OCI-LY7 (cell line): ENCODE data around the gene DNAJB9. TPM values are rescaled to one million over a fixed set of nuclear protein-coding genes. Genes with fewer than 3 reads are reported as not detected.

Experiments
- BruUV-seq: library from RNA; stranded (reverse); fragments of 400-500 nt; replicated peaks from 2 replicates; lab custom pipeline; 2021; lab: Mats Ljungman, UMichigan
- CTCF ChIA-PET: fragments of 300-600 bp; sonication (Branson Sonifier 250); formaldehyde crosslinking; loops from one replicate; lab custom pipeline; 2022; ENCODE audit warnings: antibody characterized with exemption; ENCODE audit not compliant: unreplicated experiment; lab: Charles Lee
- POLR2A ChIA-PET: fragments of 300-600 bp; sonication (Branson Sonifier 250); formaldehyde crosslinking; loops from one replicate; lab custom pipeline; 2022; ENCODE audit warnings: antibody characterized with exemption; lab: Charles Lee
- DNase-seq: peaks from one replicate; pipeline ENCODE4 v3.0.0-alpha.2; 2015; ENCODE audit warnings: low spot score
- H2AFZ ChIP-seq: fragments of 200-600 bp; sonication (generic), shearing (Covaris generic); 2 replicates; pipeline ENCODE4 v1.6.1; 2014; ENCODE audit warnings: mild to moderate bottlenecking, antibody characterized with exemption, low read length, moderate library complexity
- H3K27ac ChIP-seq: fragments of 200-600 bp; sonication (generic); 2 replicates; pipeline ENCODE4 v1.5.1; 2014; ENCODE audit warnings: mixed run types, low read depth, mild to moderate bottlenecking, moderate library complexity, low read length, inconsistent platforms; ENCODE audit not compliant: poor library complexity, severe bottlenecking
- H3K36me3 ChIP-seq: fragments of 200-600 bp; sonication (generic); 2 replicates; pipeline ENCODE4 v1.6.1; 2014; ENCODE audit warnings: mild to moderate bottlenecking, antibody characterized with exemption, low read length, moderate library complexity, mixed read lengths; ENCODE audit not compliant: insufficient read depth
- H3K4me1 ChIP-seq: fragments of 200-600 bp; sonication (generic); 2 replicates; pipeline ENCODE4 v1.5.1; 2014; ENCODE audit warnings: mild to moderate bottlenecking, low read length; ENCODE audit not compliant: insufficient read depth, poor library complexity, severe bottlenecking
- H3K4me2 ChIP-seq: fragments of 200-600 bp; sonication (generic); 2 replicates; pipeline ENCODE4 v1.6.1; 2014; ENCODE audit warnings: mild to moderate bottlenecking, low read length
- H3K4me3 ChIP-seq: fragments of 200-600 bp; sonication (generic); 2 replicates; pipeline ENCODE4 v1.5.1; 2014; ENCODE audit warnings: mild to moderate bottlenecking, low read depth, low read length; ENCODE audit not compliant: poor library complexity, severe bottlenecking
- H3K79me2 ChIP-seq: fragments of 200-600 bp; sonication (generic); 2 replicates; pipeline ENCODE4 v1.6.1; 2016; ENCODE audit warnings: low read depth, mild to moderate bottlenecking, low read length, moderate library complexity, mixed read lengths; ENCODE audit not compliant: insufficient read depth
- H3K9me2 ChIP-seq: fragments of 200-600 bp; sonication (generic); 2 replicates; pipeline ENCODE4 v1.6.1; 2016; ENCODE audit warnings: mild to moderate bottlenecking, low read length, mixed read lengths; ENCODE audit not compliant: insufficient read depth
- H3K9me3 ChIP-seq: fragments of 200-600 bp; sonication (generic); 2 replicates; pipeline ENCODE4 v1.6.1; 2014; ENCODE audit warnings: mild to moderate bottlenecking, mixed run types, low read length, mixed read lengths
- H4K20me1 ChIP-seq: fragments of 200-600 bp; sonication (generic); 2 replicates; pipeline ENCODE4 v1.6.1; 2014; ENCODE audit warnings: mild to moderate bottlenecking, antibody characterized with exemption, low read length, moderate library complexity, mixed read lengths; ENCODE audit not compliant: insufficient read depth
- EZH2phosphoT487 ChIP-seq: fragments of 200-600 bp; sonication (generic); IDR thresholded peaks from 2 replicates; pipeline ENCODE4 v1.6.1; 2018; ENCODE audit warnings: low read depth, borderline replicate concordance, mild to moderate bottlenecking, mixed run types, antibody characterized with exemption, low read length, moderate library complexity, mixed read lengths
- intact Hi-C: fragments of 100-400 bp; cut with micrococcal nuclease; formaldehyde crosslinking; loops from one replicate; pipeline ENCODE4 v1.10.0; 2022; ENCODE audit not compliant: unreplicated experiment
- total RNA-seq, 2 experiments: library from RNA; depleted of rRNA in 1 of 2; stranded (reverse); fragments of >200 nt in 1 of 2; shearing (Covaris generic) in 1 of 2; gene quantifications; 2 replicates each; pipeline ENCODE4 v1.2.3, GENCODE V29; 2014 to 2022
- TF ChIP-seq, protein P1 (sequence below): fragments of 200-600 bp; sonication (generic); conservative IDR thresholded peaks from 2 replicates; pipeline ENCODE4 v1.5.1; 2014; ENCODE audit warnings: mild to moderate bottlenecking, antibody characterized with exemption, low read length, moderate library complexity, mixed read lengths

The DNAJB9 gene
- total RNA-seq, 2 experiments from 2014 or later: 11.4 to 20.3 TPM

- H2AFZ ChIP-seq: no peak overlapping the region
- intact Hi-C loops: loop anchor here (10.0 kb wide), 1 partner anchor 413 kb away; no protein-coding TSS in a partner anchor
- no peaks in the 10 kb centered on the region for H3K4me1 ChIP-seq
- no peaks in the 10 kb centered on the region for H4K20me1 ChIP-seq
- no peaks in the 10 kb centered on the region for H3K79me2 ChIP-seq
- no peaks in the 10 kb centered on the region for H3K9me2 ChIP-seq
- no peak overlapping the region for H3K4me2 ChIP-seq
- H3K27ac ChIP-seq: no peak overlapping the region
- H3K9me3 ChIP-seq: no peaks in the 10 kb centered on the region
- H3K36me3 ChIP-seq: no peaks in the 10 kb centered on the region
- BruUV-seq: no TSS peak
- DNase-seq: no peak
- ChIA-PET CTCF (no interaction called here), POLR2A (interaction anchor here (0.7 to 1.1 kb wide), 2 partner anchors 12 to 13 kb away, joined by 3 to 4 read pairs; no protein-coding TSS in a partner anchor)
- H3K4me3 ChIP-seq: no peak overlapping the region
- no peak for TF ChIP-seq EZH2phosphoT487
- TF ChIP-seq, protein P1, sequence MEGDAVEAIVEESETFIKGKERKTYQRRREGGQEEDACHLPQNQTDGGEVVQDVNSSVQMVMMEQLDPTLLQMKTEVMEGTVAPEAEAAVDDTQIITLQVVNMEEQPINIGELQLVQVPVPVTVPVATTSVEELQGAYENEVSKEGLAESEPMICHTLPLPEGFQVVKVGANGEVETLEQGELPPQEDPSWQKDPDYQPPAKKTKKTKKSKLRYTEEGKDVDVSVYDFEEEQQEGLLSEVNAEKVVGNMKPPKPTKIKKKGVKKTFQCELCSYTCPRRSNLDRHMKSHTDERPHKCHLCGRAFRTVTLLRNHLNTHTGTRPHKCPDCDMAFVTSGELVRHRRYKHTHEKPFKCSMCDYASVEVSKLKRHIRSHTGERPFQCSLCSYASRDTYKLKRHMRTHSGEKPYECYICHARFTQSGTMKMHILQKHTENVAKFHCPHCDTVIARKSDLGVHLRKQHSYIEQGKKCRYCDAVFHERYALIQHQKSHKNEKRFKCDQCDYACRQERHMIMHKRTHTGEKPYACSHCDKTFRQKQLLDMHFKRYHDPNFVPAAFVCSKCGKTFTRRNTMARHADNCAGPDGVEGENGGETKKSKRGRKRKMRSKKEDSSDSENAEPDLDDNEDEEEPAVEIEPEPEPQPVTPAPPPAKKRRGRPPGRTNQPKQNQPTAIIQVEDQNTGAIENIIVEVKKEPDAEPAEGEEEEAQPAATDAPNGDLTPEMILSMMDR: no peak
Observed at GRCh38 chr7:108598153-108598552, 28.5 kb downstream of the DNAJB9 start.

DNA sequence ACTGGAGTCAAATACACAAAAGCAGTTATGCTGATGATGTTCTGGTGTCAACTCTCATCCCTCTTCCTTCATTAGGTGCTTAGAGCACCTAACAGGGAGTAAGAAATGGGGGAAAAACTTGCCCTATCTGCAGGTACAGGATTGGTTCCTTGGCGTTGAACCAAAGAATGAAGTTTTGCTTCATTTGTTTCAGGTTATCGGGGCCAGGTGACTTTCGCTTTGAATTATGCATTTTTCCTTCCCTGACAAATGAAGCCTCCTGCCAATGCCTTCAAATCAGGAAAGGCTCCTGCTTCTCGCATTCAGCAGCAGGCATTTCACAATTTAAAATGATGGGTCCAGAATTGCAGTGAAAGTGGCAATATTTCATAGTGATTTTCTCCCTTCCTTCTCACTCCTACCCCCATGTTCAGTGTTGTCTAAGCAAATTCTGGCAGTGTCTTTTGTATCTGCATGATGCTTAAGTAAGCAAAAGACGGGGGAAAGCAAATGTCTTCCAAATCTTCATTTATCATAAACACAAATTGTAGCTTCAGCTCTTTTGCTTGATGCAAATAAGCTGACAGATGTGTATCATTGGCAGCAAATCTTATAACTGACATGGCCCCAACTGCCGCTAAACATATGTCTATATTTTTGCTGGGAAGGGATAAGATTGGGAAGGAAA, 29.4 kb downstream of the DNAJB9 start:
- no peak overlapping the region for H2AFZ ChIP-seq
- H3K9me3 ChIP-seq: no peaks in the 10 kb centered on the region
- no peak overlapping the region for H3K27ac ChIP-seq
- TF ChIP-seq EZH2phosphoT487: no peak
- TF ChIP-seq, protein P1: no peak
- H4K20me1 ChIP-seq: no peaks in the 10 kb centered on the region
- H3K36me3 ChIP-seq: no peaks in the 10 kb centered on the region
- no peak overlapping the region for H3K4me2 ChIP-seq
- H3K79me2 ChIP-seq: no peaks in the 10 kb centered on the region
- intact Hi-C loops: loop anchor here (10.0 kb wide), 1 partner anchor 414 kb away; no protein-coding TSS in a partner anchor
- H3K4me3 ChIP-seq: no peak overlapping the region
- CTCF ChIA-PET: no interaction called here
- no peak for DNase-seq
- H3K9me2 ChIP-seq: no peaks in the 10 kb centered on the region
- BruUV-seq: no TSS peak
- POLR2A ChIA-PET: no interaction called here
- H3K4me1 ChIP-seq: no peaks in the 10 kb centered on the region

- no peak for TF ChIP-seq EZH2phosphoT487
- TF ChIP-seq, protein P1: no peak
- ChIA-PET CTCF (no interaction called here), POLR2A (no interaction called here)
- DNase-seq: no peak
- H3K4me2 ChIP-seq: no peak overlapping the region
- H3K9me3 ChIP-seq: no peaks in the 10 kb centered on the region
- H2AFZ ChIP-seq: no peak overlapping the region
- intact Hi-C loops: no loop called here
- H3K79me2 ChIP-seq: no peaks in the 10 kb centered on the region
- no peaks in the 10 kb centered on the region for H4K20me1 ChIP-seq
- BruUV-seq: no TSS peak
- H3K4me1 ChIP-seq: no peaks in the 10 kb centered on the region
- no peaks in the 10 kb centered on the region for H3K36me3 ChIP-seq
- no peak overlapping the region for H3K27ac ChIP-seq
- H3K9me2 ChIP-seq: no peaks in the 10 kb centered on the region
- no peak overlapping the region for H3K4me3 ChIP-seq
Observed at GRCh38 chr7:108600399-108600798, 30.7 kb downstream of the DNAJB9 start.
